GM23248 (cell line): Measurements from ENCODE around the gene GTF2F2. TPM values are rescaled to one million over a fixed set of nuclear protein-coding genes. Genes with fewer than 3 reads are reported as not detected.
A peak's percentile ranks its signal among the peaks of the same experiment; 100 is the strongest.

ENCODE experiments used
- DNase-seq: peaks from one replicate; pipeline ENCODE4 v3.0.0-alpha.2; 2015
- H2AFZ ChIP-seq: fragments of 200-600 bp; sonication (generic); 2 replicates; pipeline ENCODE4 v1.6.1; 2016; ENCODE audit warnings: antibody characterized with exemption
- H3F3A ChIP-seq: fragments of 200-600 bp; sonication (generic); 2 replicates; pipeline ENCODE4 v1.6.1; 2016; ENCODE audit warnings: mild to moderate bottlenecking, antibody characterized with exemption, mixed run types; ENCODE audit not compliant: insufficient read depth
- H3K27ac ChIP-seq: fragments of 200-600 bp; sonication (generic); 2 replicates; pipeline ENCODE4 v1.5.1; 2016; ENCODE audit warnings: mild to moderate bottlenecking
- H3K27me3 ChIP-seq: fragments of 200-600 bp; sonication (generic); replicated peaks from 2 replicates; pipeline ENCODE4 v1.6.1; 2016; ENCODE audit warnings: mild to moderate bottlenecking; ENCODE audit not compliant: insufficient read depth
- H3K36me3 ChIP-seq: fragments of 200-600 bp; sonication (generic); 2 replicates; pipeline ENCODE4 v1.6.1; 2016; ENCODE audit warnings: low read depth, mild to moderate bottlenecking
- H3K4me1 ChIP-seq: fragments of 200-600 bp; sonication (generic); 2 replicates; pipeline ENCODE4 v1.6.1; 2016; ENCODE audit warnings: mild to moderate bottlenecking; ENCODE audit not compliant: insufficient read depth
- H3K4me2 ChIP-seq: fragments of 200-600 bp; sonication (generic); one replicate; pipeline ENCODE4 v1.6.1; 2016; ENCODE audit warnings: mild to moderate bottlenecking; ENCODE audit not compliant: unreplicated experiment
- H3K4me3 ChIP-seq: fragments of 200-600 bp; sonication (generic); 2 replicates; pipeline ENCODE4 v1.5.1; 2016; ENCODE audit warnings: mild to moderate bottlenecking
- H3K79me2 ChIP-seq: fragments of 200-600 bp; sonication (generic); 2 replicates; pipeline ENCODE4 v1.6.1; 2016; ENCODE audit warnings: mild to moderate bottlenecking; ENCODE audit not compliant: insufficient read depth
- H3K9ac ChIP-seq: fragments of 200-600 bp; sonication (generic); 2 replicates; pipeline ENCODE4 v1.6.1; 2016; ENCODE audit warnings: mild to moderate bottlenecking
- H3K9me2 ChIP-seq: fragments of 200-600 bp; sonication (generic); 2 replicates; pipeline ENCODE4 v1.6.1; 2016; ENCODE audit warnings: mixed run types, mild to moderate bottlenecking, moderate library complexity; ENCODE audit not compliant: insufficient read depth
- H3K9me3 ChIP-seq: fragments of 200-600 bp; sonication (generic); one replicate; pipeline ENCODE4 v1.6.1; 2017; ENCODE audit warnings: low read depth
- H4K20me1 ChIP-seq: fragments of 200-600 bp; sonication (generic); 2 replicates; pipeline ENCODE4 v1.6.0; 2016; ENCODE audit not compliant: insufficient read depth
- EZH2 ChIP-seq: fragments of 200-600 bp; sonication (generic); IDR thresholded peaks from 2 replicates; pipeline ENCODE4 v1.6.1; 2018; ENCODE audit warnings: antibody characterized with exemption, mild to moderate bottlenecking; ENCODE audit not compliant: insufficient read depth, poor library complexity, severe bottlenecking
- EZH2phosphoT487 ChIP-seq: fragments of 200-600 bp; sonication (generic); IDR thresholded peaks from 2 replicates; pipeline ENCODE4 v1.6.1; 2018; ENCODE audit warnings: antibody characterized with exemption, moderate library complexity, mild to moderate bottlenecking, low read depth; ENCODE audit not compliant: insufficient read depth
- WGBS, 2 experiments: methylation state at CpG; one replicate each; pipeline ENCODE4 v1.1.6; 2015 to 2017; ENCODE audit warnings: low lambda C conversion rate in 2 of 2, low coverage in 1 of 2; ENCODE audit errors: missing lambda C conversion rate in 2 of 2; 5-methylcytosine and 5-hydroxymethylcytosine counted together
- in situ Hi-C: fragments of 300-500 bp; cut with MboI; formaldehyde crosslinking; loops from 2 replicates; pipeline ENCODE4 v1.15.0; 2020
- polyA plus RNA-seq: library from polyadenylated mRNA; unstranded; fragments of >200 nt; fragmentation: Nextera tagmentation; extraction: Ambion mirVana; gene quantifications from 2 replicates; pipeline ENCODE4 v1.2.1, GENCODE V29; 2016
- total RNA-seq: library from RNA; depleted of rRNA; stranded (reverse); fragments of >200 nt; shearing (Covaris generic); gene quantifications from 2 replicates; pipeline ENCODE4 v1.2.3, GENCODE V29; 2014

GTF2F2 gene
- total and polyA plus RNA-seq, 2 experiments from 2014 or later = 23.7 to 27.6 TPM

GRCh38 chr13:45149964-45150363 is 29.7 kb downstream of the GTF2F2 start:
- WGBS, 2 experiments = 64 to 67% methylated on average over 1 of the region's 1 CpG
- Histone ChIP-seq H3K27ac (no peak overlapping the region), H3K4me1 (peaks cover 6% of the 10 kb centered on the region; the same call in 1 of the 2 replicates), H3K9me3 (no peaks in the 10 kb centered on the region), H3K9ac (no peak overlapping the region), H3K9me2 (no peaks in the 10 kb centered on the region), H3K36me3 (no peaks in the 10 kb centered on the region), H3K4me3 (no peak overlapping the region), H3K4me2 (no peak overlapping the region), H3K27me3 (no peaks in the 10 kb centered on the region), H3K79me2 (peaks cover 42% of the 10 kb centered on the region), H4K20me1 (no peaks in the 10 kb centered on the region), H3F3A (no peaks in the 10 kb centered on the region), H2AFZ (no peak overlapping the region)
- no peak for DNase-seq
- no peak for TF ChIP-seq EZH2phosphoT487
- no peak for TF ChIP-seq EZH2
- in situ Hi-C loops = no loop called here

DNA sequence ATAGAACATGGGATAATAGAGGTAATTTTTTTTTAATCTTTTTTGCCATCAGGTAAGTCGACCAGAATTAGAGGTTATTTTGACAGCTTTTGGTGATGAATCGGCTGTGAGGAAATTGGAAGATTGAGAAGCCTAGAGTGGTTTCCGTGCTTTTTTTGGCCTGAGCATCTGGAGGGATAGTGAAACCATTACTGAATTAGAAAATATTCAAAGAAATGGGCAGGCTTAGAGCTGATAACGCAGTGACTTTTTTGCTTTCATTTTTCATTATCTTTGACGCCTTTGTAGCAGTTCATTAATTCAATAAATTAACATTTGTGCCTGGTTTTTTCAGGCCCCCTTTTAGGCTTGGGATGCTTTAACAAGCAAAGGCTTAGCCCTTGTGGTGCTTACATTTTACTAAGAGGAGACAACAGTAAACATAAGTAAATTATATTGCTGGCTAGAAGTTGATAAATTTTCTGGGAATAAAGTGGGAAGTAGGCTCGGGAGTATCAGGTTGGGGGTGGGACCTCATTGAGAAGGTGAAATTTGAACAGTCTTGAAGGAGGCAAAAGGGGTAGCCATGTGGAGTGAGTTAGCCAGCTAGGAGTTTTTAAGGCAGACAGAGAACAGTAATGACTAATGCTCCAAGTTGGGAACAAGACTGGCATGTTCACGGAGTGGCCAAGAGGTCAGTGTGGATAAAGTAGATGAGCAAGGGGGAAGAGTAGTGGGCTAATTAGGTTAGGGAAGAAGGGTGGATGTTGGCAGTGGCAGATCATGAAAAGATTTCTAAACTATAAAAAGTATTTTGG is 36.5 kb downstream of the GTF2F2 start:
- Histone ChIP-seq H3K9ac (no peak overlapping the region), H3K36me3 (no peaks in the 10 kb centered on the region; the same call in 1 of the 2 replicates), H3F3A (peaks cover 3% of the 10 kb centered on the region; the same call in 1 of the 2 replicates), H3K27me3 (no peaks in the 10 kb centered on the region), H4K20me1 (no peaks in the 10 kb centered on the region), H3K4me3 (no peak overlapping the region), H3K9me2 (no peaks in the 10 kb centered on the region), H2AFZ (no peak overlapping the region), H3K9me3 (no peaks in the 10 kb centered on the region), H3K79me2 (no peaks in the 10 kb centered on the region; the same call in 1 of the 2 replicates), H3K4me2 (no peak overlapping the region), H3K27ac (no peak overlapping the region), H3K4me1 (no peaks in the 10 kb centered on the region)
- TF ChIP-seq EZH2phosphoT487 (no peak), EZH2 (no peak)
- WGBS, 2 experiments = 95 to 96% methylated on average over 7 of the region's 7 CpGs
- no peak for DNase-seq
- in situ Hi-C loops = no loop called here

DNA sequence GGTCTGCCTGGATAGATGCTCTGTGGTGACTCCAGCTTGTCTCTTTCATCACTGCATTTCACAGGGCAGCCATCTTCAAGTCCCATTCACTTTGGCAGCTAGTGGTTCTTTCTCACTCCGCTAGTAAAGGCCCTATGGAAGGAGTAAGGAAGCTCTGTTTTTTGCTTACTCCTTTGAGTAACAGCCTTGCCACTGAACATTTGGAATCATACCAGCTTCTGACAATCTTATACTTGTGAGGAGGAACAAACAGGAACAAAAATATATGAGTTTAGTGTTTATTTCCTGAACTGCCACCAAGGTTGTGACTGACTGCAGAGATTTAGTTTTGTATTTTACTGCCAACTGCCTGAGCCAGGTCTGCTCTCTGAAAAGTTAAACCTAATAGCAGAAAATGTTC is 41.9 kb downstream of the GTF2F2 start:
- peak overlapping the region; percentile 82 for H3K27ac ChIP-seq
- peak overlapping the region; percentile 23 for H3K4me2 ChIP-seq
- H2AFZ ChIP-seq = 0 out of 2 replicates have a peak overlapping the region, but pooled peaks have one; percentile 24
- whole genome bisulfite sequencing, 2 experiments = 94 to 100% methylated on average over 1 of the region's 1 CpG
- in situ Hi-C loops = no loop called here
- H3K4me1 ChIP-seq = peaks cover 22% of the 10 kb centered on the region
- H3F3A ChIP-seq = peaks cover 33% of the 10 kb centered on the region; the same call in 1 of the 2 replicates
- H4K20me1 ChIP-seq = no peaks in the 10 kb centered on the region
- no peaks in the 10 kb centered on the region for H3K9me2 ChIP-seq
- peak; percentile 43 for DNase-seq
- peaks cover 13% of the 10 kb centered on the region for H3K79me2 ChIP-seq
- H3K9ac ChIP-seq = peak overlapping the region; percentile 55
- no peaks in the 10 kb centered on the region for H3K9me3 ChIP-seq
- no peaks in the 10 kb centered on the region for H3K27me3 ChIP-seq
- H3K36me3 ChIP-seq = no peaks in the 10 kb centered on the region; the same call in 1 of the 2 replicates
- 0 out of 2 replicates have a peak overlapping the region, but pooled peaks have one; percentile 2 for H3K4me3 ChIP-seq
- TF ChIP-seq EZH2phosphoT487 (no peak), EZH2 (no peak)

DNA sequence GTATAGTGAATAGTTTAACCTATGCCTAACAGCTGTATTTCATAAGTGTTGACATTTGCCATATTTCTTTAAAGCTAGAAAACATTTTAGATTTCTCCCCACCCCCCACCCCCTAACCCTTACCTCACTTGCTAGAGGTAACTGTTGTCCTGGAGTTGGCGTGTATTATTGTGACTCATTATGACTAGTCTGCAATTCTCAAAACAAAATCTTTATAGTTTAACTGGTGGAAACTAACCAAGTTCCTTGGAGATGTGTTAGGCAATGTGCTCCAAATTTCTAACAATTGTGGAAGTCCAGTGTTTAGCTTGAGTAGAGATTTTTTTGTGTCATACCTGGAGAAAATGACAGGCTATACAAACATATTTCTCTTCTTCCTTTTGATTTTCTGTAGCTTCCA is 42.5 kb downstream of the GTF2F2 start:
- in situ Hi-C loops = no loop called here
- Histone ChIP-seq H3K4me2 (peak overlapping the region; percentile 52), H3K27me3 (no peaks in the 10 kb centered on the region), H3K9me2 (no peaks in the 10 kb centered on the region), H2AFZ (no peak overlapping the region), H3K79me2 (peaks cover 13% of the 10 kb centered on the region), H4K20me1 (no peaks in the 10 kb centered on the region), H3K9ac (peak overlapping the region; percentile 55), H3K36me3 (no peaks in the 10 kb centered on the region; the same call in 1 of the 2 replicates), H3K4me3 (peak overlapping the region; percentile 2; the same call in 1 of the 2 replicates), H3K4me1 (peaks cover 23% of the 10 kb centered on the region), H3K27ac (peak overlapping the region; percentile 82), H3K9me3 (no peaks in the 10 kb centered on the region), H3F3A (peaks cover 33% of the 10 kb centered on the region; the same call in 1 of the 2 replicates)
- DNase-seq = peak; percentile 93
- WGBS, 2 experiments = 0 to 3% methylated on average over 1 of the region's 1 CpG
- no peak for TF ChIP-seq EZH2
- no peak for TF ChIP-seq EZH2phosphoT487
